GM19043 (cell line): ENCODE measurements around the gene SSH2.

Source experiments
- ATAC-seq: cut with Tn5 transposase; IDR thresholded peaks from one replicate; pipeline ENCODE4 v1.9.1; 2021; ENCODE audit warnings: low read depth; ENCODE audit not compliant: unreplicated experiment

SSH2 gene

DNA sequence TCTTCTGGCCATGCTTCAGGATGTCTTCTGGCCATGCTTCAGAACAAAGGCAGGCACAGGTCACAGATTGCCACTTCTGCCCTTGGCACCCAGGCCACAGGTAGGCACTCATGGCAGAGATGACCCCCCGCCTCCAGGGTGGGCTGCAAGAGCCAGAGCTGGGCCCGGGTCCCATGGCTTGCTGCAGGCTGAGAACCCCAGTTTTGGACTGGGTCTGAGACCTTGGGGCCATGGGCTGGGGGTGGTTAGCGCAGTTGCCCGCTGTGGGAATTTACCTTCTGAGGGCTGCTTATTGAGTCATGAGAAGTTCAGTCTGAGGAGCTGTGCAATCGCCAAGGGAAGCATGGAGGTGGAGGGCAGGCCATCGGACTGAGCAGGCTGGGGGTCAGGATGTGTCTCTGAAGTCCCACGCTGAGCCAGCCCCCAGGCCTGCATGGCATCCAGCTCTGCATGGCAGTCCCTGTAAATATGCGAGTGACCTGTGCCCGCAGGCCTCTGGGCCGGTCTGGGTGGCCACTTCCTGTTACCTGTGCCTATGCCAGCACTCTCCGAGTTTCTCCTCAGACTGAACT is 335.4 kb downstream of the SSH2 start:
- no peak for ATAC-seq

DNA sequence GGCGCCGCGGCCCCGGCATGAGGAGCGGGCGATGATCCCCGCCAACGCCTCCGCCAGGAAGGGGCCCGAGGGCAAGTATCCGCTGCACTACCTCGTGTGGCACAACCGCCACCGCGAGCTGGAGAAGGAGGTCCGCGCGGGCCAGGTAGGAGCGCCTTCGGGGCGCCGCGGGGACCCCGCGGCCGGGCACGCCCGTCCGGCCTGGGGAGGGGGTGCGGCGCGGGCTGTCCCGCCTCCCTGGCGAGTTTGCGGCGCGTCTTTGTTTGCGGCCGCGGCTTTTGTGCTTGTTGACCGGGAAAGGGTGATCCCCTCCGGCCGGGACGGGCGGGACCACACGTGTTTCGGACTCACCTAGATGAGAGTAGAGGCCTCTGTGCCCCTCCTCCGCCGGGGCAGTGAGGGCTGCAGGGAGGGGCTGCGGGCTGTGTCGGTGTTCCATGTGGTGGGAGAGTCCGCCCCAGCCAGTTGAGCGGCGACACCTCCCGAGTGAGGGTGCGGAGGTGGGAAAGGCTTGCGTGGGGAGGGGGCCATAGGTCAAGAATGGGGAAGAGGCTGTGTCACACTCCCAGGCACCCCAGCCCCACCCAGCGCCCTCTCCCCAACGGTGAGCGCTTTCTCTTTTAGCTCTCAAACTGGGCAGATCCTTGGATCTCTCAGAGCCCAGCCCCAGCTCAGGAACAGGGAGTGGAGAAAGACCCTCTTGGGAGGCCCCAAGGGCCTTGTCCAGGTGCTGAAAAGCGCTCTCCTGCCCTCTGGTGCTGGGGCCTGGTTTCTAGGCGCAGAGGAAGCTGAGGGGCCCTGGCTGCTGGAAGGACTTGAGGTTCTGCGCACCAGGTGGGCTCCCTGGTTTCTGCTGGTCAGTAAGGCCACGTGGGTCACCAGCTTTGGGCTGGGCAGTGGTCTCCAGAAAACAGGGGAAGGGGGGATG is 336.2 kb downstream of the SSH2 start:
- no peak for ATAC-seq

DNA sequence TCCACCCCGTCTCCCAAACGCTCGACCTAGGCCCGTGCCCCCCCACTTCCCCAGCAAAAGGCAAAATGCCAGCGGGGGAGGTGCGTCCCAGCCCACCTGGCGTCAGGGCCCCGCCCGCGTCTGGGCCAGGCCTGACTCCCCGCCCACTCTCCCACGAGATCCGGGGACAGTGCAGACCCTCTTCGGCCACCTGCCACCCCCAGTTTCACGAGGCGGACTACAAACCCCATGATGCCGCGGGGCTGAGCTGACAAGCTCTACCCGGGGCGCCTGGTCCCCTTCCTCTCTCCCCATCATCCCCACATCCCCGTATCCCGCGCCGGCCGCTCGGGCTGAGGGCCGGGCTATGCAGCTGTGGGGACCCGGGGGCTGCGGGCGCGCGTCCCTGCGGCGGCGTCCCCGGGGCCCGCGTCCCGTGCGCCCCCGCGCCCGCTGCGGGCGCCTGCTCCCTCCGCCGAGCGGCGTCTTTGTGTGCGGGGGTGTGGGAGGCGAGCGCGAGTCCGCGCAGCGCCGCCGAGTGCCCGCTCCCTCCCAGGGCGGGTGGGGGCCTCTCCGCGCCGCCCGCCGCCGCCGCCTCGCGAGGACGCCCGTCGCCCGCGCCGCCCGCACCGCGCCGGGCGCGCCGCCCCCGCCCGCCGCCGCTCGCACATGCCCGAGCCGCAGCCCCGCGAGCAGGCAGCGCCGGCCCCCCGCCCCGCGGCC is 337.0 kb downstream of the SSH2 start, which contains the start of gene ANKRD13B:
TSS of gene ANKRD13B (plus strand) at position 283 of the 702 bp plus-strand sequence. CDS start 490 bp downstream, outside the sequence.
- ATAC-seq = no peak

DNA sequence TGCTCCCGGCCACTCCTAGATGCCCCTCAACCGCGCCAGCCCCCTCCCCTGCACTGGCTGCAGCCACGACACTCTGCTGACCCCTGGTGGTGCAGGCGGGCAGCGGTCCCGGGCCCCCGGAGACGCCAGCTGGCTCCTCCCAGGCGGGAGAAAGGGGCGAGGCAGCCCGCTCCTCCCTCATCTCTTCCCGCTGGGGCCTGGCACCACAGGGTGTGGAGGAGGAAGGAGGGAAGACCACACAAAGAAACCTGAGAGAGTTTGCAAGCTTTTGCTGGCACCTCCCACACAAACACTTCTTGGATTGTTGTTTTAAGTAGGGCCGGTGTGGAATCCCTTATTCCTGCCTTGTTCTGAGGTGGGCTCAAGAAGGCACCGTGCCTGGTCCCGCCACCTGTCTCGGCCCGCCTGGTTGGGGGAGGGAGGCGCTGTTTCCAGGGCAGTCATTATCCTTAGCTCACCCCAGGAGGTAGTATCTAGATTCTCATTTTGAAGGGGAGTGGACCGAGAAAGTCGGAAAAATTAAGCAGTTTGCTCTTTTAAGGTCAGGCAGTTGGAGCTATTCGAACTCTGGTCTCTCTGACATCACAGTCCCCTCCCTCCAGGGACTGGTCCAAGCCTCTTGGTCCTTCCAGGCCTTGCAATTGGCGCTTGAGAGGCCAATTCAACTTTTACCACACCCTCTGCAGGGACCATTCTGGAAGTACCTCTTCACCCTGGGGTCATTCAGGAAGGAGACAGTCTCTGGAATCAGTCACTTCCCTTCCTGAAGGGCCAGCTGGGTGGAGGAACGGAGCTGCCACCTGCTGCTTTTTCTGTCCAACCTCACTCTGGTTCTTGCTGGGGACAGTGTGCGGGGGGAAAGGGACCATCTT is 338.1 kb downstream of the SSH2 start:
- no peak for ATAC-seq

DNA sequence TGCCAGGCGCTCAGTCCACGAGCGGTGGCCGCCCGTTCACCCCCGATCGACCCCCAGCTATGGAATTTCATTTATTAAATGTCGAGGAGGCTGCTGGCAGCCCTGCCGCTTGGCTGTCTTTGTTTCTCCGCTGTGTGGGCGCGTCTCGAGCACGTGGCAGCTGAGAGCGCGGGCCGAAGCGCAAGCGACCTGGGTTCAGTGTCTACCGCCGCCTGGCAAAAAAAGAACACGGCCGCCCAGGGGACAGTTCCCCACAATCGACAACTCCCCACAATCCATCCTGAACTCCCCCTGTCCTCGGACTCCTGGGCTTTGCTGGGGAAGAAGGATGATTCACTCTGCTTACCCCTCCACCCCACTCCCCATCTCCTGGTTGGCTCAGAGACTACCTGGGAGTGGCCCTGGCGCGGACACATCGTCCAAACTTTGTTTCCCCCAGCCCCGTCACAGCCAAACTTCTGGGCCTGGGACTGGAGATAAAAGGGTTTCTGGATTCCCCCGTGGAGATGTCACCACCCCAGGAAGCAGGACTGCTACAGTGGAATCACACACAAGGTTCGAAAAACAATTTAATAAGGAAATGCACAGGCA is 338.8 kb downstream of the SSH2 start:
- no peak for ATAC-seq

DNA sequence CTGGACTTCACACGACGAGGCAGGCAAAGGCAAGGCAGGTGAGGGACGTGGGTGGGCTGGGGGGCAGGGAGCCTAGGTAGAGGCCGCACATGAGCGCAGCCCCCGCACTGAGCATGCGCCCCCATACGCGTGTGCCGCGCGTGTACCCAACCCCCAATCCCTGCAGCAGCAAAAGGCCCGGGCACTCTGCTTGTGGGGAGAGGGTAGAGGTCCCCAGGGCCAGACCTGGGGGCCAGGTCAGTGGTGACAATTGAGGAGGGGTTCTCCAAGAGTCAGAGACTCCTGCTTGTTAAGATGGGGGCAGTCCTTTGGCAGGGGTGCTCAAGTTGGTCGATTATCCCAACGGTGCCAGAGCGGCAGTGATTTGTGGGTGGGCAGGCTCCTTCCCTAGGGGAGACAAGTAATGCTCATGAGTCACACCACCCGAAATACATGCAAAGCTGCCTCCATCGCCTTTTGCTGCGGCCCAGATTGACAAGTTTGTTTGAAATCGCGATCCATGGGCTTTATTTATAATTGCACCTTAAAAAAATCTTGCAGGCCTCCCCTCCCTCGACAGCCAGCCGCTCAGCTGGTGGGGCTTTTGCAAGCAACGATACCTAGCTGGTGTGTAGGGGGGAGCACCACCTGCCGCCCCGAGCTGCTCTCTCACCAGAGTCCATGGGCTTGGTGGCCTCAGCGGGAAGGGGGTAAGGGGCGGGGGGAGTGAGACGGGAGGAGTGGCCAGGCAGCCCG is 339.4 kb downstream of the SSH2 start:
- no peak for ATAC-seq

DNA sequence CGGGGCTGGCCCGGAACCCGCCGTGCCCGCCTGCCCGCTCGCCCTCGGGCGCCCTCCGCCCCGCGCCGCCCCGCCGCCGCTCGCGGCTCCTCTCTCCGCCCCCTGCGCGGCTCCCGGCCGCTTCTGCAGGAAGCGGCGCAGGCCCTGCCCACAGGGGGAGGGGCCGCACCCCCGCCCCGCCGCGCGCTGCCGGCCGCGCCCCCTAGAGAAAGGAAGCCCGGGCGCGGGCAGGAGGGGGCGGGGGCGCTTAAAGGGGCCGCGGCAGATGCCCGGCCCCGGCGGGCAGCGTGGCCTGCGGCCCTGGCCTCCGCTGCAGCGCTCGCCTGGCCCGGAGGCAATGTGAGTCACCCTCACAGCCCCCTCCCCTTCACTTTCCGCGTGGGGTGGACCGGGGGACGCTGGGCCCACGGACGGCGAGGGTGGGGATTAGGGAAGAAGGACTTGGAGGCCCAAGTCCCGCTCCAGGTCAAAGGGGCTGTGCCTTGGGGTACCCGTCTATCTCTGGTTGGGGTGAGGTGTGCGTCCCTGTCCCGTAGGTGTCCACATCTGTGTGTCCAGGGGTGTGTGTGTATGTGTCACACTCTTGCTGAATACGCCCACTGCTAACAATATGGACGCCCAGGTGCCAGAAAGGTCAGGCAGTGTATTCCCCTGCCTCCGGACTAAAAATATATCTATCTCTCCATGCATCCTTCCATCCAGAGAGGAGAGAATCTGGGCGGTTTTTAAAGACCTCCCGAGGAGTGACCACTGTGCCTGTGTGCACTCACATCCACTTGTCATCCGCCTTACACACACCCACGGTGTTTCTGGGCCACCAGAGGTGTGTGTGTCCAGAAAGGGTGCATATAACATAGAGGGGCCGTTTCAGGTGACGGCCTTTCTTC is 340.3 kb downstream of the SSH2 start, which contains the start of gene GIT1:
TSS of gene GIT1 (minus strand) at position 125 of the 887 bp plus-strand sequence. CDS start 270 bp downstream, outside the sequence.
- peak; percentile 65 for ATAC-seq

DNA sequence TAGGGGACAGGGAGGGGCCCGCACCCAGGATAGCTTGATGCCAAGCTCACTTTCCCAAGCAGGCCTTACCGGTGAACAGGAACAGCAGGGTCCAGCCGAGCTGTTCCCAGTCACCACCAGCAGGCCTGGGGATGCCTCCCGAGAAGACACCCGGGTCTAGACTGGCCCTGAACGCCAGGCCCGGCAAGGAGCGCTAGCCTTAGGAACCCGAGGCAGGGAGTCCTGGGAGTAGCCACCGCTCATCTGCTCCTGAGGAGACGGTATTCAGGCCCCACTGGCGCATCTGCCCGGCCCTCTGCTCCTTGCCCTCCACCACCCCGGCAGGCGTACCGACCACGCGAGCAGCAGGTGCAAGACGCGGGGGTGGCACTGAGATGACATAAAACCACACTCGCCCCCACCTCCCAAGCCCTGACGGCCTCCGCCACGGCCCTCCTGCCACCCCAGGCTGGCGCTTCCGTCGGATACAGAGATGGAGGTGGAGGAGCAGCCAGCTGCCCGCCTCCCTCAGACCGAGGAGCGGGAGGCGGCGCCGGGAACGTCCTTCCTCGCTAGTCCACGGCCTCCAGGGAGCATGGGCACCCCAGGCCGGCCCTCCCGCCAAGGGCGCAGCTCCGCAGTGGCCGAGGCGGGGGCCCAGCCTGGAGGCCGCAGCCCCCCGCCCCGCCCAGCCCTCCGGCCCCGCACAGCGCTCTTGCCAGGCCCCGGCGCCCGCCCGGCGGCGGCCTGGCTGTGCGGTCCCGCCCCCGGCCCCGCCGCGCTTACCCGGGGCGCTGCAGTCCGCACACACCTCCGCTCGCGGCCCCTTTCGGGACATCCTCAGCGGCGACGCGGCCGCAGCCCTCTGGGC is 341.2 kb downstream of the SSH2 start:
- peak; percentile 18 for ATAC-seq

DNA sequence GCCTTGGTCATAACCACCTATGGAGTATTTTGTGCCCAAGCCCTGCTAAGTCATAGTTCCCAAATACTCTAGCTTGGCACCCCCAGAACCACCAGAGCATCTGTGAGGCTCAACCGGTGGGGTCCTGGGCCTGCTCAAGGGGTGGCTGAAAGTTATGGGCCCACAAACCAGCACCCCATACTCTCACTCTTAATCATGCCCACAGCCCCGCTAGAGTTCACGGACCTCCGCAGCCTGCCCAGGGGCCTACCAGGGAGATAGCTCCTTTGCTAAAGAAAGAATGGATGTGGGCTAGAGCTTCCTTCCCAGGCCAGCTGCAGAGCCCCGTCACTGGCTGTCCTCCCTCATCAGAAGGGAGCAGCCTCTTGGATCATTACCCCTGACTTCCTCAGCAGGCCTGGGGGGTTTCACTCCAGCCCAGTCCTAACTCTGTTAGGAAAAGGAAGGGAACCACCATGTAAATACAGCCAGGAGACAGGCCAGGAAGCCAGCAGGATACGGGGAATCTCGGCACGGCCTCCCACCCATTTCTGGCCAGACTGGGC is 341.9 kb downstream of the SSH2 start:
- no peak for ATAC-seq

DNA sequence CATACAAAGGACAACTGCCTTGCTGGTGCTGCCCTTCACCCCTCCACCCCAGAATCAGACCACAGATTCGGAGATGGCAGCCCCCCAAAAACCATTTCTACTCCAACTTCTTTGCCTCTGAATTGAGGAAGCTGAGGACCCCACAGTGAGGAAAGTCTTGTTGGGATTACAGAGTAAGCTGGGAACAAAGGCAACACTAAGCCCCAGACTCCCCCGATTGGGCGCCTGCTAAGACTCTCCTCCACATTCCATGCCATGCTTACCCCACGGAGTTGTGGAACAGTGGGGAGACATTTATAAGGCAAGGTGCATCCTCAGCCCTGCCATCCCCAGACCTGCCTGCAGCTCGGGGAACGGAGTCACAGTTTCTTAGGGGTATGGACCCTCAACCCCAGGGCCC is 342.4 kb downstream of the SSH2 start:
- no peak for ATAC-seq

DNA sequence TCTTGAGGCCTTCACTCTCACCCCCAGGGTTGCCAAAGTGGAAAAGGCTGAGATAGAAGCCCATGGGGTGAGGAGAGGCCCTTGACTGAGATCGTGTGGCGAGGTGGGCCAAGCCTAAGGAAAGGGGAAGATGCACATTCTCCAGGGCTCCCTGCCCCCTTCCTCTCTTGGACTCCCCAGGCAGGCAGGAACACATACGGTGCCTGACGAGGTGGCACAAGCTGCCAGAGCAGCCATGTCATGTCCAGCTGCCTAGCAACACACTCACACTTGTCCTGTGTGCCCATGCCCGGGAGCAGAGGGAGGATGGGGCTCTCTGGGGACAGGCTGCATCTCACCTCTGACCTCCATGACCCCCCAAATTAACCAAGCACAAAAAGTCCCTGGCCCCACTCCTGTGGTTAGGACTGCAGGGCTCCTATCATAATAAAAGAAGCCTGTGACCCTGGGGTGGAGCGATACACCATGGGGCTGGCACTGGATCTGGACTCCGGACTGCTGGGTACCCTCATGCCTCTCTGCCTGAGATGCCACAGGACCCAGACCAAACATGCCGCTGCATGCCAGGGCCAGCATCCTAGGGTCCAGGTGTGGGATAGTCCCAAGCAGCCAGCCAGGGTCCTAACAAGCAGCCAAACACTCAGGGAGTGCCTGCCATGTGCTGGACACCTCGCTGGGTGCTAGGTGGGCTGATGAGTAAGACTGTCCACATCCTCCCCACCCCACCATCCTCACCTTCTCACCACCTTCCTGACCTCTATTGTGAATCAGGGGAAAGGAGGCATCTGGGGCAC is 343.2 kb downstream of the SSH2 start:
- ATAC-seq = no peak

DNA sequence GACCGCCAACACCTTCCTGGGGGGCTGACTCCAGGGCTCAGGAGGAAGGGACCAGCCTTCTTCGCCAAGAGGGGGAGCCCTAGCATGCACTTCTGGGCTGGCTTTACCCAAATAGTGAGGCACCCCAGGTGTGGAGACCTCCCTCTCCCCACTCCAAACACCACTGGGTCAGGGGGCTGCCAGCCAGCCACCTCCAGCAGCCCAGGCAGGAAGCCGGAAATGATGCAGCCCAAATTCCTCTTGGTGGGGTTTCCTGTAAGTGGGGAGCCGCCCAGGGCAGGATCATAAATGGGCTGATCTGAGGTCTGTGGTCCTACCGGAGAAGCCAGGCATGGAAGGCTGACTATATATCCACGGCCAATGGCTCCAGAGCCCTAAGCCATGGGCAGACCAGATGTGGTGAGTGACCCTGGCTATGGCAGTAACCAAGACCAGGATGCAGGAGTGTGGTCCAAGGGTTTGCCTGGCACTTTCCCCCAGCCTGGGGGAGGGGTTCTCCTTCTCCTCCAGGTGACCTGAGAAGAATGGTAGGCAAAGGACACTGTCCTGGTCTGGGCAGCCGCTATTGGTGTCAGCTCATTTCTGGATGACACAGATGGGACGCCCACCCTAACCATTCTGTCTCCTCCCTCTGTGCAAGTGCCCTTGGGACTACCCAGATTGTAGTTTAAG is 344.8 kb downstream of the SSH2 start:
- no peak for ATAC-seq

DNA sequence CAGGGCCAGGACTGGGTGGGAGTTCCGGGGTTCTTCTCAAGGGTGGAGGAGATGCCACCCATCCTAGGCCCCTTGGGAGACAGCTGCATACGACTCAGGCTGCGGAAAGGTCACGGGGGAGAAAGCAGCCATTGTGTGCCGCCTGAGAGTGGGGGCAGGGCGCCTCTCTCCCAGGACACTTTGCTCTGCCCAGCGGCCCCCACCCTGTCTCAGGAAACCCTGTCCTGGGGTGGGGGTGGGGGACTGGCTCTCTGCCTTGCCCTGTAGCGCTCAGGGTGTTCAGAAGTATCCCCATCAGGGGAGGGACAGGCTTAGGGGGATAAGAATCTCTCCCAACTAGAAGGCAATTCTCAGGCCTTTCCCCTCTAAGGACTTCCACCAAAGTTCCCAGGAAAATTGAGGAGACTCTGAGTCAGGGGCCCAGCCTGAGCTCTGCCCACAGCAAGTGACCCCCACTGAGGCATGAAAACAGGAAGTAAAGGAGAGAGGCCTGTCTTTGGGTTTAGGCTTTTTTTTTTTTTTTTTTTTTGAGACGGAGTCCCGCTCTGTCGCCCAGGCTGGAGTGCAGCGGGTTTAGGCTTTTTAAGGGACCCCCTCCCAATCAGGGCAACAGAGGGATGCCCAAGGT is 345.5 kb downstream of the SSH2 start:
- ATAC-seq = no peak

DNA sequence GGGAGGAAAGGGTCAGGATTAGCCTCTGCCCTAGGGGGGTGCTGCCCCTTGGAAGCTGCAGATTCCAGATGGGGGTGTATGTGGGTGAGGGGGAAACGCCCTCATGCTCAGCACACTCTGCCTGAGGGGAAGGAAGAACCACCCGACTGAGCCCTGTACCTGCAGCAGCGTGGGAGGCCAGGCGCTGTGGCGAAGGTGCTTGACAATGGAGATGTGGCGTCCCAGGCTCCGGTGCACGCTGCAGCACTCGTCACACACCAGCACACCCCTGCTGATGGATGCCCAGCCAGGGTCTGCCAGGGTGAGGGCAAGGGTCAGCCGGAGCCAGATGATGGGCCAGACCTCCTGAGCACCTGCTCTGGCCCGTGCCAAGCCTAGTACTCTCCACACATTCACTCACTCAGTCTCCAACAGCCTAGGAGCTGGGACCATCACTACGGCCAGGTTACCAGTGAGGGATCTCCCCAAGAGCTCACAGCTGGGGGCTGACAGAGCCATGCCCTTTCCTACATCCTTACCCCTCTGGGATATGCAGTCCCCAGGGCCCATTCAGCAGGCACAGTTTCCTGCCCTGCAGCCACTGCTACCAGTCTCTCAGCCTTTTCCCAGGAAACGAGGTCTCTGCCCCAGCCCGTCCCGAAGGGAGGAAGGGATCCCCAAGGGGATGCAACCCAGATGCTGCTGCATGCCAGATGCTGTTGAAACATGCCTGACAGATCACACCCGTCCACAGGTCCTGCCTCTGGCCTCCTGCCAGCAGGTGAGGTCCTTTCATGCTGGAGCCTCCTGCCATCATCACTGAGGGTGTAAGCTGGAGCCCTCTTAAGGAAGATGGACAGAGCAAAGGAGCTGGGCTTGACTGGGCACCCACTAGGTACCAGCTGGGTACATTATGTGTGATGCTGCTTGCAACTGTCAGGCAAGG is 346.4 kb downstream of the SSH2 start:
- no peak for ATAC-seq
